ENCODE results near the gene XRCC3. TPM values are rescaled to one million over a fixed set of nuclear protein-coding genes. Genes with fewer than 3 reads are reported as not detected.

Gene XRCC3
- total RNA-seq, 4 donors from 2014 or later: 4.0 to 10.7 (median 6.2) TPM

GRCh38 chr14:103742499-103743255, 27.4 kb upstream of the XRCC3 start:
- H3K9me3 ChIP-seq: no peaks in the 10 kb centered on the region
- H3K4me3 ChIP-seq: no peak overlapping the region
- TF ChIP-seq EP300 (IDR thresholded peaks at IDR 0.05) (peak in 1 of 2 donors; percentile 42), CTCF (IDR thresholded peaks at IDR 0.05) (no peak), POLR2A (IDR thresholded peaks at IDR 0.05) (peak in 1 of 2 donors; percentile 17)
- H3K36me3 ChIP-seq: peaks cover 0 to 80% (median 0%) of the 10 kb centered on the region in 3 donors
- H3K27ac ChIP-seq: peak overlapping the region in 1 of 4 donors; percentile 45
- H3K27me3 ChIP-seq: no peaks in the 10 kb centered on the region
- H3K4me1 ChIP-seq: peaks cover 0 to 4% (median 0%) of the 10 kb centered on the region in 4 donors
- DNase-seq (ENCODE audit: low spot score in 2 of 2): peak in 1 of 2 donors; percentile 16
- 80 to 84% methylated on average over 14 of the region's 14 CpGs for WGBS, 2 donors

- Histone ChIP-seq H3K9me3 (no peaks in the 10 kb centered on the region), H3K27ac (peak overlapping the region in 1 of 4 donors; percentile 45), H3K4me3 (no peak overlapping the region), H3K27me3 (no peaks in the 10 kb centered on the region), H3K36me3 (peaks cover 0 to 83% (median 0%) of the 10 kb centered on the region in 3 donors), H3K4me1 (peaks cover 0 to 11% (median 0%) of the 10 kb centered on the region in 4 donors)
- peak in 1 of 2 donors; percentile 5 for DNase-seq (ENCODE audit: low spot score in 2 of 2)
- TF ChIP-seq CTCF (IDR thresholded peaks at IDR 0.05) (no peak), EP300 (IDR thresholded peaks at IDR 0.05) (no peak), POLR2A (IDR thresholded peaks at IDR 0.05) (no peak)
- WGBS, 2 donors: 76 to 86% methylated on average over 9 of the region's 9 CpGs
Measured at GRCh38 chr14:103741876-103742275, 26.6 kb upstream of the XRCC3 start.

GRCh38 chr14:103740991-103741689, 25.9 kb upstream of the XRCC3 start:
- peak overlapping the region in 1 of 4 donors; percentile 38 for H3K27ac ChIP-seq
- H3K27me3 ChIP-seq: no peaks in the 10 kb centered on the region
- H3K4me3 ChIP-seq: no peak overlapping the region
- no peaks in the 10 kb centered on the region for H3K9me3 ChIP-seq
- peak in 1 of 2 donors; percentile 12 for DNase-seq (ENCODE audit: low spot score in 2 of 2)
- H3K36me3 ChIP-seq: peaks cover 0 to 83% (median 0%) of the 10 kb centered on the region in 3 donors
- 75% methylated on average over 14 of the region's 14 CpGs for WGBS, 2 donors
- no peak for TF ChIP-seq EP300 (IDR thresholded peaks at IDR 0.05)
- TF ChIP-seq POLR2A (IDR thresholded peaks at IDR 0.05): no peak
- no peak for TF ChIP-seq CTCF (IDR thresholded peaks at IDR 0.05)
- H3K4me1 ChIP-seq: peaks cover 0 to 18% (median 0%) of the 10 kb centered on the region in 4 donors

GRCh38 chr14:103739793-103740501, 24.7 kb upstream of the XRCC3 start:
- DNase-seq (ENCODE audit: low spot score in 2 of 2): peak in 1 of 2 donors; percentile 9
- 94 to 95% methylated on average over 22 to 30 of the region's 30 CpGs for WGBS, 2 donors

More at GRCh38 chr14:103739793-103740501, 24.7 kb upstream of the XRCC3 start:
- no peaks in the 10 kb centered on the region for H3K27me3 ChIP-seq
- peaks cover 0 to 30% (median 0%) of the 10 kb centered on the region in 4 donors for H3K4me1 ChIP-seq
- no peaks in the 10 kb centered on the region for H3K9me3 ChIP-seq
- TF ChIP-seq EP300 (IDR thresholded peaks at IDR 0.05) (no peak), CTCF (IDR thresholded peaks at IDR 0.05) (no peak), POLR2A (IDR thresholded peaks at IDR 0.05) (no peak)
- no peak overlapping the region for H3K27ac ChIP-seq
- H3K4me3 ChIP-seq: no peak overlapping the region
- peaks cover 0 to 85% (median 0%) of the 10 kb centered on the region in 3 donors for H3K36me3 ChIP-seq
